Measurements from ENCODE around the gene TMEM184B.

- TF ChIP-seq EZH2 (IDR thresholded peaks at IDR 0.05; ENCODE audit: borderline replicate concordance, insufficient read depth, low read depth, low read length, poor library complexity, severe bottlenecking): no peak
- TF ChIP-seq CTCF (IDR thresholded peaks at IDR 0.05): no peak
Observed at GRCh38 chr22:38285018-38285417, 12.2 kb upstream of the TMEM184B start.
